Measurements from ENCODE around the gene TOR4A. TPM values are rescaled to one million over a fixed set of nuclear protein-coding genes. Genes with fewer than 3 reads are reported as not detected.
A peak's percentile ranks its signal among the peaks of the same experiment; 100 is the strongest.

The TOR4A gene
- total and polyA plus RNA-seq, 2 donors (not counting 1 experiment from before 2014, with no cell fraction given): 8.3 to 15.3 TPM

DNA sequence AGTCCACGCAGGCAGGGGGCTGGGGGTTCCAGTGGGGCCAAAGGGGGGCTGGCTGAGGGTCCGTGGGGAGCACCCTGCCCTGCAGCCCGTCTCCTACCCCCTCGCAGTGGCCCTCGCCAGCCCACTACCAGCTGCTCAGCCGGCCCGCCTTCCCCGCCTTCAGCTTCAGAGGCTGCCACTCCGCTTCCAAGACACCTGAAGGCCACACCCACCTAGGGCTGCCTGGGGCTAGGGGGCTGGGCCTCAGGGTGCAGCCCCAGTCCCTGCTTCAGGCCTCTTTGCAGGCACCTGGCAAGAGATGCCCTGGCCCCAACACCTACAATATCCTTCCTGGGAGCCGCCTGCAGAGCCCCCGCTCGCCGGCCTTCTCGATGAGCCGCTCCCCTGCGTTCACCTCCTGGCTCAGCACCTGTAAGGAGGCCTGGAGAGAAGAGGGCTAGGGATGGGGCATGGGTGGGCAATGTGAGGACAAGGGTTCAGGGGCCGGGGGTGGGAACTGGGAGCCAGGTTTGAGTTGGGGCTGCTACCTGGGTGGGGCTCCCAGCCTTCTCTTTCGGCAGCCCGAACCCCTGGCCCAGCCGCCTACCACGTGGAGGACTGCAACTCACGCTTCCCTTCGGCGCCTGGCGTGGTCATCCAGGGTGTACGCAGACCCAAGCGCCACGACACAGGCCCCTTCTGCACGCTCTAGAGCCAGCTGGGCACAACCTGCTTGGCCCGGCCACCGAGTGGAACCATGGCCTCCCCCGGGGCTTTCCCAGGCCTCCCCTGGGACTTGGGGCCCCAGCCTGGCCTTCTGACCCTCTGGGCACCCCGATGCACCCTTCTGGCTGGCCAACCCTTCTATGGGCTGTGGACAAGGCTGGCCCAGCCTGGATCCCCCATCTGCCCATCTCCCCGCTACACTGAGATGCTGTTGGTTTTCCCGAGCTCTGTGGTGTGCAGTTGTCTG is 24.7 kb upstream of the TOR4A start:
- Histone ChIP-seq H2AFZ (ENCODE audit: insufficient read depth, low read depth, low read length, poor library complexity, severe bottlenecking) (no peak overlapping the region), H3K9me3 (ENCODE audit: control extremely low read depth in 1 of 3, control insufficient read depth in 2 of 3, insufficient read depth in 1 of 3, low read length in 2 of 3) (no peaks in the 10 kb centered on the region), H3K27me3 (replicated peaks in 1 of 4; ENCODE audit: control extremely low read depth in 1 of 4, control insufficient read depth in 3 of 4, insufficient read depth in 4 of 4, low read length in 3 of 4) (no peaks in the 10 kb centered on the region), H3K4me1 (ENCODE audit: control insufficient read depth in 2 of 2, insufficient read depth in 2 of 2, low read length in 2 of 2) (peaks cover 17 to 27% of the 10 kb centered on the region in 2 donors), H4K20me1 (ENCODE audit: control insufficient read depth, insufficient read depth, low read length, poor library complexity, severe bottlenecking) (peaks cover 18% of the 10 kb centered on the region), H3K9ac (ENCODE audit: low read length) (no peak overlapping the region), H3K27ac (ENCODE audit: low read length in 2 of 2) (no peak overlapping the region), H3K4me3 (ENCODE audit: control extremely low read depth in 1 of 5, extremely low read depth in 1 of 5, insufficient read depth in 1 of 5, low read depth in 2 of 5, low read length in 4 of 5) (no peak overlapping the region), H3K36me3 (replicated peaks in 1 of 2; ENCODE audit: control extremely low read depth in 1 of 2, control insufficient read depth in 1 of 2, extremely low read depth in 1 of 2, insufficient read depth in 2 of 2, low read length in 1 of 2) (peaks cover 0 to 6% of the 10 kb centered on the region in 2 experiments), H3K4me2 (replicated peaks; ENCODE audit: low read depth, low read length, poor library complexity, severe bottlenecking) (no peak overlapping the region), H3K79me2 (ENCODE audit: control insufficient read depth, insufficient read depth, low read length) (peaks cover 21% of the 10 kb centered on the region)
- POLR2A ChIA-PET: interaction anchor here (2.3 to 3.5 kb wide), 2 partner anchors 10 to 12 kb away, joined by 15 to 29 read pairs; partner anchors contain the start of gene TUBB4B
- TF ChIP-seq, protein P1, sequence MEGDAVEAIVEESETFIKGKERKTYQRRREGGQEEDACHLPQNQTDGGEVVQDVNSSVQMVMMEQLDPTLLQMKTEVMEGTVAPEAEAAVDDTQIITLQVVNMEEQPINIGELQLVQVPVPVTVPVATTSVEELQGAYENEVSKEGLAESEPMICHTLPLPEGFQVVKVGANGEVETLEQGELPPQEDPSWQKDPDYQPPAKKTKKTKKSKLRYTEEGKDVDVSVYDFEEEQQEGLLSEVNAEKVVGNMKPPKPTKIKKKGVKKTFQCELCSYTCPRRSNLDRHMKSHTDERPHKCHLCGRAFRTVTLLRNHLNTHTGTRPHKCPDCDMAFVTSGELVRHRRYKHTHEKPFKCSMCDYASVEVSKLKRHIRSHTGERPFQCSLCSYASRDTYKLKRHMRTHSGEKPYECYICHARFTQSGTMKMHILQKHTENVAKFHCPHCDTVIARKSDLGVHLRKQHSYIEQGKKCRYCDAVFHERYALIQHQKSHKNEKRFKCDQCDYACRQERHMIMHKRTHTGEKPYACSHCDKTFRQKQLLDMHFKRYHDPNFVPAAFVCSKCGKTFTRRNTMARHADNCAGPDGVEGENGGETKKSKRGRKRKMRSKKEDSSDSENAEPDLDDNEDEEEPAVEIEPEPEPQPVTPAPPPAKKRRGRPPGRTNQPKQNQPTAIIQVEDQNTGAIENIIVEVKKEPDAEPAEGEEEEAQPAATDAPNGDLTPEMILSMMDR (IDR thresholded peaks at IDR 0.05): no peak
- TF ChIP-seq EZH2 (IDR thresholded peaks at IDR 0.05; ENCODE audit: borderline replicate concordance, insufficient read depth, low read depth, low read length, poor library complexity, severe bottlenecking): no peak
- Mint-ChIP-seq H3K27me3 (no peaks in the 10 kb centered on the region), H3K9me3 (ENCODE audit: insufficient read depth) (no peaks in the 10 kb centered on the region), H3K27ac (no peak overlapping the region), H3K4me1 (peaks cover 25% of the 10 kb centered on the region), H3K4me3 (peak overlapping the region; percentile 32)
- intact Hi-C loops (cut with micrococcal nuclease): no loop called here
- no peak for DNase-seq
- CTCF ChIA-PET: interaction anchor here (2.1 to 2.3 kb wide), 2 partner anchors 12 to 16 kb away, joined by 6 to 14 read pairs; partner anchors contain the start of gene TUBB4B
- WGBS (ENCODE audit: insufficient coverage): 83% methylated on average over 33 of the region's 35 CpGs
- ATAC-seq (ENCODE audit: low read depth): no peak

Data from B cell (primary cell).